HepG2 (cell line): ENCODE results near the gene KAZALD1.

Experiments
- DZIP1 ChIP-seq: sonication (generic); formaldehyde crosslinking; IDR thresholded peaks from 2 replicates; pipeline ENCODE4 v1.5.0; 2020; ENCODE audit warnings: mild to moderate bottlenecking, missing genetic modification reagents
- EP300 ChIP-seq, 3 experiments: sonication (generic) in 1 of 3; formaldehyde crosslinking in 1 of 3; IDR thresholded peaks; 2 replicates each; pipeline versions ENCODE4 v1.5.1 to v1.6.1; 2011 to 2020; ENCODE audit warnings: low read depth in 2 of 3, low read length in 2 of 3, borderline replicate concordance in 1 of 3, improper control_type of control experiment in 1 of 3, mild to moderate bottlenecking in 1 of 3, missing genetic modification reagents in 1 of 3, moderate library complexity in 1 of 3
- FOXM1 ChIP-seq: sonication (generic); formaldehyde crosslinking; IDR thresholded peaks from 2 replicates; pipeline ENCODE4 v1.5.0; 2020; ENCODE audit warnings: missing genetic modification reagents
- GABPA ChIP-seq, 2 experiments: IDR thresholded peaks; 2 replicates each; pipeline ENCODE4 v1.6.1; 2011 to 2016; ENCODE audit warnings: low read depth in 2 of 2, low read length in 1 of 2, missing biosample characterization in 1 of 2, missing genetic modification characterization in 1 of 2
- NAIF1 ChIP-seq: sonication (generic); formaldehyde crosslinking; IDR thresholded peaks from 2 replicates; pipeline ENCODE4 v1.5.0; 2020; ENCODE audit warnings: mild to moderate bottlenecking, missing genetic modification reagents, borderline replicate concordance
- PHB2 ChIP-seq: fragments of 450-650 bp; IDR thresholded peaks from 2 replicates; pipeline ENCODE4 v1.6.1; 2018; ENCODE audit not compliant: partially characterized antibody
- POLR2A ChIP-seq, 2 experiments: IDR thresholded peaks; 2 replicates each; pipeline ENCODE4 v1.6.1; 2011; ENCODE audit warnings: low read depth in 2 of 2, low read length in 2 of 2, mild to moderate bottlenecking in 1 of 2, moderate library complexity in 1 of 2; ENCODE audit not compliant: insufficient read depth in 1 of 2
- REST ChIP-seq, 2 experiments: IDR thresholded peaks; 2 replicates each; pipeline ENCODE4 v1.6.1; 2011 to 2012; ENCODE audit warnings: low read length in 2 of 2, borderline replicate concordance in 1 of 2, low read depth in 1 of 2, mild to moderate bottlenecking in 1 of 2, moderate library complexity in 1 of 2
- REXO4 ChIP-seq: sonication (generic); formaldehyde crosslinking; IDR thresholded peaks from 2 replicates; pipeline ENCODE4 v1.8.0; 2022; ENCODE audit warnings: missing genetic modification reagents, mild to moderate bottlenecking, borderline replicate concordance
- YEATS4 ChIP-seq: sonication (generic); formaldehyde crosslinking; IDR thresholded peaks from 2 replicates; pipeline ENCODE4 v1.4.0; 2020; ENCODE audit warnings: missing genetic modification reagents, borderline replicate concordance
- TF ChIP-seq, protein P1 (sequence below), 2 experiments: sonication (generic) in 1 of 2; formaldehyde crosslinking in 1 of 2; IDR thresholded peaks; 2 replicates each; pipeline versions ENCODE4 v1.5.1 to v1.6.1; 2011 to 2020; ENCODE audit warnings: borderline replicate concordance in 1 of 2, low read depth in 1 of 2, low read length in 1 of 2, mild to moderate bottlenecking in 1 of 2, missing genetic modification reagents in 1 of 2, moderate library complexity in 1 of 2
- TF ChIP-seq, protein P2 (sequence below): sonication (generic); formaldehyde crosslinking; IDR thresholded peaks from 2 replicates; pipeline ENCODE4 v1.4.0; 2020; ENCODE audit warnings: missing genetic modification reagents

GRCh38 chr10:101066146-101066895, 4.5 kb downstream of the KAZALD1 start:
- TF ChIP-seq REST (IDR thresholded peaks at IDR 0.05; ENCODE audit: borderline replicate concordance in 1 of 2, low read depth in 1 of 2, low read length in 2 of 2) (peak in 1 of 2 experiments; percentile 21; a peak in 1 of 4 replicates), YEATS4 (CRISPR knock-in tag) (peak; percentile 71; the same call in 1 of the 2 replicates), POLR2A (IDR thresholded peaks at IDR 0.05; ENCODE audit: insufficient read depth in 1 of 2, low read depth in 2 of 2, low read length in 2 of 2) (peak in 1 of 2 experiments; percentile 63; a peak in 2 of 4 replicates), NAIF1 (CRISPR knock-in tag) (no peak), EP300 (IDR thresholded peaks at IDR 0.05; ENCODE audit: low read depth in 2 of 2, low read length in 2 of 2) (peak in 1 of 2 experiments; percentile 50; a peak in 1 of 4 replicates), EP300 (CRISPR knock-in tag; IDR thresholded peaks at IDR 0.05; ENCODE audit: borderline replicate concordance) (no peak; the same call in 1 of the 2 replicates), DZIP1 (CRISPR knock-in tag) (no peak; the same call in 1 of the 2 replicates), PHB2 (no peak), REXO4 (CRISPR knock-in tag) (no peak), FOXM1 (CRISPR knock-in tag) (no peak), GABPA (IDR thresholded peaks at IDR 0.05; ENCODE audit: low read depth, low read length) (no peak), GABPA (CRISPR knock-in tag; IDR thresholded peaks at IDR 0.05; ENCODE audit: low read depth) (peak; percentile 56; the same call in 1 of the 2 replicates)
- TF ChIP-seq, protein P1, sequence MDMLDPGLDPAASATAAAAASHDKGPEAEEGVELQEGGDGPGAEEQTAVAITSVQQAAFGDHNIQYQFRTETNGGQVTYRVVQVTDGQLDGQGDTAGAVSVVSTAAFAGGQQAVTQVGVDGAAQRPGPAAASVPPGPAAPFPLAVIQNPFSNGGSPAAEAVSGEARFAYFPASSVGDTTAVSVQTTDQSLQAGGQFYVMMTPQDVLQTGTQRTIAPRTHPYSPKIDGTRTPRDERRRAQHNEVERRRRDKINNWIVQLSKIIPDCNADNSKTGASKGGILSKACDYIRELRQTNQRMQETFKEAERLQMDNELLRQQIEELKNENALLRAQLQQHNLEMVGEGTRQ (IDR thresholded peaks at IDR 0.05; ENCODE audit: low read depth, low read length) = no peak
- TF ChIP-seq, protein P1 (CRISPR knock-in tag; IDR thresholded peaks at IDR 0.05; ENCODE audit: borderline replicate concordance) = peak; percentile 54
- TF ChIP-seq, protein P2, sequence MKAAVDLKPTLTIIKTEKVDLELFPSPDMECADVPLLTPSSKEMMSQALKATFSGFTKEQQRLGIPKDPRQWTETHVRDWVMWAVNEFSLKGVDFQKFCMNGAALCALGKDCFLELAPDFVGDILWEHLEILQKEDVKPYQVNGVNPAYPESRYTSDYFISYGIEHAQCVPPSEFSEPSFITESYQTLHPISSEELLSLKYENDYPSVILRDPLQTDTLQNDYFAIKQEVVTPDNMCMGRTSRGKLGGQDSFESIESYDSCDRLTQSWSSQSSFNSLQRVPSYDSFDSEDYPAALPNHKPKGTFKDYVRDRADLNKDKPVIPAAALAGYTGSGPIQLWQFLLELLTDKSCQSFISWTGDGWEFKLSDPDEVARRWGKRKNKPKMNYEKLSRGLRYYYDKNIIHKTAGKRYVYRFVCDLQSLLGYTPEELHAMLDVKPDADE (CRISPR knock-in tag) = no peak
